PC-3 (cell line): ENCODE measurements around the gene STXBP4. TPM values are rescaled to one million over a fixed set of nuclear protein-coding genes. Genes with fewer than 3 reads are reported as not detected.

Experiments
- ATAC-seq: fragments of 200-7000 bp; cut with Tn5 transposase; 2 replicates; pipeline ENCODE4 v1.9.1; 2020; ENCODE audit warnings: mild to moderate bottlenecking, moderate library complexity
- BruUV-seq: library from RNA; stranded (reverse); fragments of 400-500 nt; replicated peaks from 2 replicates; lab custom pipeline; 2021; lab: Mats Ljungman, UMichigan
- CTCF ChIA-PET: fragments of 300-600 bp; sonication (Branson Sonifier 250); formaldehyde crosslinking; loops from one replicate; lab custom pipeline; 2022; ENCODE audit warnings: antibody characterized with exemption; lab: Charles Lee
- POLR2A ChIA-PET: fragments of 300-600 bp; sonication (Branson Sonifier 250); formaldehyde crosslinking; loops from one replicate; lab custom pipeline; 2022; ENCODE audit warnings: antibody characterized with exemption; ENCODE audit not compliant: unreplicated experiment; lab: Charles Lee
- DNase-seq: peaks from one replicate; pipeline ENCODE4 v3.0.0-alpha.2; 2015
- H2AFZ ChIP-seq: fragments of 300-600 bp; sonication (generic); 2 replicates; pipeline ENCODE4 v1.6.0; 2016; ENCODE audit warnings: antibody characterized with exemption, low read length
- H3F3A ChIP-seq: fragments of 300-600 bp; sonication (generic); one replicate; pipeline ENCODE4 v1.6.0; 2017; ENCODE audit warnings: antibody characterized with exemption, low read length, control low read depth, mild to moderate bottlenecking; ENCODE audit not compliant: unreplicated experiment
- H3K27ac ChIP-seq: fragments of 300-600 bp; sonication (generic); 2 replicates; pipeline ENCODE4 v1.5.1; 2016; ENCODE audit warnings: mild to moderate bottlenecking, low read length
- H3K27me3 ChIP-seq: fragments of 300-600 bp; sonication (generic); 2 replicates; pipeline ENCODE4 v1.6.1; 2016; ENCODE audit warnings: low read length, mixed read lengths
- H3K36me3 ChIP-seq: fragments of 300-600 bp; sonication (generic); 2 replicates; pipeline ENCODE4 v1.6.1; 2016; ENCODE audit warnings: low read depth, mixed run types, low read length, mixed read lengths
- H3K4me1 ChIP-seq: fragments of 300-600 bp; sonication (generic); 2 replicates; pipeline ENCODE4 v1.5.1; 2016; ENCODE audit warnings: low read length; ENCODE audit not compliant: insufficient read depth
- H3K4me2 ChIP-seq: fragments of 300-600 bp; sonication (generic); 2 replicates; pipeline ENCODE4 v1.6.0; 2016; ENCODE audit warnings: low read length
- H3K4me3 ChIP-seq: fragments of 300-600 bp; sonication (generic); 2 replicates; pipeline ENCODE4 v1.5.1; 2016; ENCODE audit warnings: mild to moderate bottlenecking, low read length, mixed read lengths
- H3K79me2 ChIP-seq: fragments of 300-600 bp; sonication (generic); 2 replicates; pipeline ENCODE4 v1.6.1; 2017; ENCODE audit warnings: low read length, mixed read lengths
- H3K9ac ChIP-seq: fragments of 300-600 bp; sonication (generic); 2 replicates; pipeline ENCODE4 v1.6.0; 2016; ENCODE audit warnings: mild to moderate bottlenecking, low read length
- H3K9me2 ChIP-seq: fragments of 300-600 bp; sonication (generic); replicated peaks from 2 replicates; pipeline ENCODE4 v1.6.1; 2016; ENCODE audit warnings: mixed run types, low read length, mixed read lengths
- H3K9me3 ChIP-seq: fragments of 300-600 bp; sonication (generic); 2 replicates; pipeline ENCODE4 v1.6.1; 2016; ENCODE audit warnings: low read length, mixed read lengths
- H4K20me1 ChIP-seq: fragments of 300-600 bp; sonication (generic); 2 replicates; pipeline ENCODE4 v1.6.1; 2016; ENCODE audit warnings: low read length, mixed read lengths
- CTCF ChIP-seq: fragments of 300-600 bp; sonication (generic); conservative IDR thresholded peaks from 2 replicates; pipeline ENCODE4 v1.5.1; 2017; ENCODE audit warnings: antibody characterized with exemption, low read depth, mild to moderate bottlenecking, low read length
- EZH2 ChIP-seq: fragments of 300-600 bp; sonication (generic); IDR thresholded peaks from one replicate; pipeline ENCODE4 v1.6.1; 2017; ENCODE audit warnings: antibody characterized with exemption, mild to moderate bottlenecking, low read length; ENCODE audit not compliant: unreplicated experiment
- EZH2phosphoT487 ChIP-seq: fragments of 300-600 bp; sonication (generic); IDR thresholded peaks from 2 replicates; pipeline ENCODE4 v1.6.1; 2018; ENCODE audit warnings: mild to moderate bottlenecking, antibody characterized with exemption, low read length, borderline replicate concordance
- intact Hi-C: fragments of 100-400 bp; cut with micrococcal nuclease; formaldehyde crosslinking; loops from 2 replicates; pipeline ENCODE4 v1.9.0; 2023
- total RNA-seq: library from RNA; depleted of rRNA; stranded (reverse); fragments of >200 nt; gene quantifications from 2 replicates; pipeline ENCODE4 v1.2.3, GENCODE V29; 2014

STXBP4 gene
- total RNA-seq, 1 experiment from 2014 or later: 6.2 TPM

- H3F3A ChIP-seq: no peaks in the 10 kb centered on the region
- intact Hi-C loops: loop anchor here (5.0 to 10.0 kb wide), 3 partner anchors 137 to 274 kb away; no protein-coding TSS in a partner anchor
- CTCF ChIA-PET: no interaction called here
- DNase-seq (no peak), ATAC-seq (no peak)
- TF ChIP-seq CTCF: no peak
- TF ChIP-seq EZH2: no peak
- no peak for TF ChIP-seq EZH2phosphoT487
- no peak overlapping the region for H3K4me2 ChIP-seq
- H4K20me1 ChIP-seq: no peaks in the 10 kb centered on the region
- no peak overlapping the region for H3K27ac ChIP-seq
- no TSS peak for BruUV-seq
- no peaks in the 10 kb centered on the region for H3K36me3 ChIP-seq
- no peak overlapping the region for H2AFZ ChIP-seq
- H3K9ac ChIP-seq: no peak overlapping the region
- no peaks in the 10 kb centered on the region for H3K9me3 ChIP-seq
- H3K27me3 ChIP-seq: no peaks in the 10 kb centered on the region
- peaks cover 53% of the 10 kb centered on the region for H3K4me1 ChIP-seq
- H3K79me2 ChIP-seq: no peaks in the 10 kb centered on the region
- POLR2A ChIA-PET: no interaction called here
- H3K9me2 ChIP-seq: no peaks in the 10 kb centered on the region
- H3K4me3 ChIP-seq: no peak overlapping the region
Measured at GRCh38 chr17:55160501-55160900, 191.9 kb downstream of the STXBP4 start.

DNA sequence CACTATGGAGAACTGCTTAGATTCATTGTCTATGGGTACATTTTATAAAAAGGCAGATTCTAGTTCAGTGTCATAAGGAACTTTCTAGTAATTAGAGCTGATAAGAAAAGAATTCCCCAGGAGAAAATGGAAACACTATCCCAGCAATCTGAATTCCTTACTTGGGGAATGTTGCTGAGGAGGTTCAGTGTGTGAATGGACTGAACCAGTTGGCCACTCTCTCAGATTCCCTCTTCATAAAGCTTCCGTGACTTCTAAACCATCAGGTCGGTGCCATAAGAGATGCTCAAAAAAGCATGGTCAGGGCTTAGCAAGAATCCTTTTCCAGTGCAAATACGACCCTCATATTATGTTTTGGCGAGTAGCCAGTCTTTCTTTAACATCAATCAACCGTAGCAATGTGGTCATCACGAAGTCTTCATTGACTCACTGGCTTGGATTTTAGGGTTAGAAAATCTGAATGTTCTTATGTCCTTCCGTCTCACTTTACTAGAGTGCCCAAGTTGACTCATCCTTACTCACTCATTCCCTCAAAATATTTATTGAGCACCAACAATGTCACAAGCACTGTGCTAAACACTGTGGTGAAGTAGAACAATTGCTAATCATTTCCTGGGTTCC, 193.5 kb downstream of the STXBP4 start:
- Histone ChIP-seq H3K4me1 (peaks cover 56% of the 10 kb centered on the region), H3K79me2 (no peaks in the 10 kb centered on the region), H3K36me3 (no peaks in the 10 kb centered on the region), H4K20me1 (no peaks in the 10 kb centered on the region), H3K4me2 (peak overlapping the region; percentile 45), H3K9me3 (no peaks in the 10 kb centered on the region), H3K9me2 (no peaks in the 10 kb centered on the region), H3K27ac (peak overlapping the region; percentile 79), H2AFZ (no peak overlapping the region), H3F3A (no peaks in the 10 kb centered on the region), H3K9ac (peak overlapping the region; percentile 40), H3K27me3 (no peaks in the 10 kb centered on the region), H3K4me3 (no peak overlapping the region)
- no TSS peak for BruUV-seq
- DNase-seq (peak; percentile 99), ATAC-seq (peak; percentile 85)
- CTCF ChIA-PET: no interaction called here
- TF ChIP-seq EZH2phosphoT487 (no peak), EZH2 (no peak)
- intact Hi-C loops: loop anchor here (1.0 to 10.0 kb wide), 5 partner anchors 75 to 273 kb away; no protein-coding TSS in a partner anchor
- POLR2A ChIA-PET: interaction anchor here (0.5 to 0.6 kb wide), 3 partner anchors 34 to 104 kb away, joined by 3 to 5 read pairs (median 4); no protein-coding TSS in a partner anchor

DNA sequence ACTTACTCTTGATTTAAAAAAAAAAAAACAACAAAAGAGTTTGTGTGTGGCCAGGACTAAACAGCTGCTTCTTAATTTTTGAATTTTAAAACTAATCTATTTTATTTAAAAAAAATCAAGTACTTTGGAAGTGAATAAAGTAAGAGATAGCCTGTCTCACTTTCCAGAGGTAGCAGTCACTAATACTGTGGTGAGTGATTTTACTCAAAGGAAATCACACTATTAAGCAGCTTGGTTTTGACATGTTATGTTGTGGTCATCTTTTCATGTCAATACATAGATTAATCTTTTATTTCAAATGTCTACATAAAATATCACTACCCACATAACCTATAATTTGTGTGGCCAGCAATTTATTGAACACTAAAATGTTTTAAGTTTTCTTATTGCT, 194.0 kb downstream of the STXBP4 start:
- Histone ChIP-seq H3K79me2 (no peaks in the 10 kb centered on the region), H3K9me3 (no peaks in the 10 kb centered on the region), H3K4me2 (peak overlapping the region; percentile 18), H4K20me1 (no peaks in the 10 kb centered on the region), H3K9me2 (no peaks in the 10 kb centered on the region), H3F3A (no peaks in the 10 kb centered on the region), H3K4me3 (no peak overlapping the region), H3K4me1 (peaks cover 56% of the 10 kb centered on the region), H3K27ac (peak overlapping the region; percentile 71), H3K9ac (peak overlapping the region; percentile 48), H3K36me3 (no peaks in the 10 kb centered on the region), H3K27me3 (no peaks in the 10 kb centered on the region), H2AFZ (no peak overlapping the region)
- no TSS peak for BruUV-seq
- DNase-seq (no peak), ATAC-seq (no peak)
- ChIA-PET POLR2A (interaction anchor here (0.5 to 0.6 kb wide), 2 partner anchors 34 to 104 kb away, joined by 3 to 4 read pairs; no protein-coding TSS in a partner anchor), CTCF (no interaction called here)
- intact Hi-C loops: loop anchor here (1.0 to 10.0 kb wide), 5 partner anchors 76 to 272 kb away; no protein-coding TSS in a partner anchor
- TF ChIP-seq EZH2 (no peak), EZH2phosphoT487 (no peak), CTCF (no peak)
